KMS-11 (cell line): ENCODE data around the gene VAC14.

ENCODE experiments used
- H2AFZ ChIP-seq: fragments of 200-600 bp; sonication (generic); 2 replicates; pipeline ENCODE4 v1.6.1; 2016; ENCODE audit warnings: antibody characterized with exemption, mixed run types, low read depth
- H3K27ac ChIP-seq: fragments of 200-600 bp; sonication (generic); 2 replicates; pipeline ENCODE4 v1.6.1; 2016; ENCODE audit warnings: mild to moderate bottlenecking, mixed run types
- H3K27me3 ChIP-seq: fragments of 200-600 bp; sonication (generic); 2 replicates; pipeline ENCODE4 v1.6.1; 2017; ENCODE audit warnings: mild to moderate bottlenecking, low read depth, mixed run types, moderate library complexity; ENCODE audit not compliant: insufficient read depth
- H3K36me3 ChIP-seq: fragments of 200-600 bp; sonication (generic); 2 replicates; pipeline ENCODE4 v1.6.1; 2017; ENCODE audit warnings: mild to moderate bottlenecking, mixed run types; ENCODE audit not compliant: insufficient read depth
- H3K4me1 ChIP-seq: fragments of 200-600 bp; sonication (generic); 2 replicates; pipeline ENCODE4 v1.6.1; 2016; ENCODE audit warnings: mild to moderate bottlenecking, low read depth, mixed run types; ENCODE audit not compliant: poor library complexity, severe bottlenecking
- H3K4me2 ChIP-seq: fragments of 200-600 bp; sonication (generic); 2 replicates; pipeline ENCODE4 v1.7.0; 2016; ENCODE audit warnings: mild to moderate bottlenecking, mixed run types
- H3K4me3 ChIP-seq: fragments of 200-600 bp; sonication (generic); IDR thresholded peaks from 2 replicates; pipeline ENCODE4 v1.6.1; 2017; ENCODE audit warnings: low read depth, low read length, mixed read lengths; ENCODE audit not compliant: insufficient read depth
- H3K79me2 ChIP-seq: fragments of 200-600 bp; sonication (generic); 2 replicates; pipeline ENCODE4 v1.6.1; 2016; ENCODE audit warnings: low read depth, mixed run types; ENCODE audit not compliant: insufficient read depth
- H3K9ac ChIP-seq: fragments of 200-600 bp; sonication (generic); 2 replicates; pipeline ENCODE4 v1.6.1; 2016; ENCODE audit warnings: mild to moderate bottlenecking, mixed run types
- H4K20me1 ChIP-seq: fragments of 200-600 bp; sonication (generic); 2 replicates; pipeline ENCODE4 v1.6.1; 2016; ENCODE audit warnings: mild to moderate bottlenecking, mixed run types; ENCODE audit not compliant: insufficient read depth
- CTCF ChIP-seq: fragments of 200-600 bp; sonication (generic); conservative IDR thresholded peaks from 2 replicates; pipeline ENCODE4 v1.6.1; 2017; ENCODE audit warnings: low read depth, mild to moderate bottlenecking, antibody characterized with exemption, low read length, moderate library complexity, mixed read lengths

Gene VAC14

GRCh38 chr16:70766658-70767057 is 34.3 kb downstream of the VAC14 start:
- H3K4me1 ChIP-seq = no peaks in the 10 kb centered on the region
- H3K79me2 ChIP-seq = no peaks in the 10 kb centered on the region
- no peak overlapping the region for H3K4me3 ChIP-seq
- H3K36me3 ChIP-seq = no peaks in the 10 kb centered on the region
- H2AFZ ChIP-seq = no peak overlapping the region
- H4K20me1 ChIP-seq = no peaks in the 10 kb centered on the region
- no peak overlapping the region for H3K4me2 ChIP-seq
- H3K27ac ChIP-seq = no peak overlapping the region
- no peak for TF ChIP-seq CTCF
- no peaks in the 10 kb centered on the region for H3K27me3 ChIP-seq
- H3K9ac ChIP-seq = no peak overlapping the region

- H4K20me1 ChIP-seq = no peaks in the 10 kb centered on the region
- H3K27ac ChIP-seq = no peak overlapping the region
- H3K79me2 ChIP-seq = no peaks in the 10 kb centered on the region
- TF ChIP-seq CTCF = no peak
- H3K4me1 ChIP-seq = no peaks in the 10 kb centered on the region
- no peak overlapping the region for H3K4me2 ChIP-seq
- no peaks in the 10 kb centered on the region for H3K36me3 ChIP-seq
- H3K9ac ChIP-seq = no peak overlapping the region
- H3K27me3 ChIP-seq = no peaks in the 10 kb centered on the region
- no peak overlapping the region for H3K4me3 ChIP-seq
- no peak overlapping the region for H2AFZ ChIP-seq
These were observed 34.8 kb downstream of the VAC14 start for GRCh38 chr16:70766176-70766575.

GRCh38 chr16:70765491-70765890 is 35.5 kb downstream of the VAC14 start:
- Histone ChIP-seq H4K20me1 (no peaks in the 10 kb centered on the region), H3K27ac (no peak overlapping the region), H3K4me2 (no peak overlapping the region), H3K4me1 (no peaks in the 10 kb centered on the region), H3K4me3 (no peak overlapping the region), H3K79me2 (no peaks in the 10 kb centered on the region), H3K27me3 (no peaks in the 10 kb centered on the region), H3K36me3 (no peaks in the 10 kb centered on the region), H2AFZ (no peak overlapping the region), H3K9ac (no peak overlapping the region)
- TF ChIP-seq CTCF = no peak

- H3K36me3 ChIP-seq = no peaks in the 10 kb centered on the region
- H3K79me2 ChIP-seq = no peaks in the 10 kb centered on the region
These were observed 36.3 kb downstream of the VAC14 start for GRCh38 chr16:70764632-70765031.

More at GRCh38 chr16:70764632-70765031, 36.3 kb downstream of the VAC14 start:
- Histone ChIP-seq H3K27ac (no peak overlapping the region), H4K20me1 (no peaks in the 10 kb centered on the region), H3K9ac (no peak overlapping the region), H3K4me2 (no peak overlapping the region), H3K27me3 (no peaks in the 10 kb centered on the region), H2AFZ (no peak overlapping the region), H3K4me1 (no peaks in the 10 kb centered on the region), H3K4me3 (no peak overlapping the region)
- no peak for TF ChIP-seq CTCF
